Measurements from ENCODE around the gene KHK. TPM values are rescaled to one million over a fixed set of nuclear protein-coding genes. Genes with fewer than 3 reads are reported as not detected.

Gene KHK
- total and polyA plus RNA-seq, 9 of the 15 experiments (the other 6 are each of a cell fraction or from before 2014, with no cell fraction given), result 1.5 to 10.7 (median 5.2) TPM

GRCh38 chr2:27095745-27096651 lies 9.4 kb downstream of the KHK start (continued):
- TF ChIP-seq ETS1 (conservative IDR thresholded peaks at IDR 0.05; ENCODE audit: control insufficient read depth, low read depth, low read length) (peak; percentile 82; the same call in 1 of the 2 replicates), HMGN3 (IDR thresholded peaks at IDR 0.05; ENCODE audit: borderline replicate concordance, extremely low read depth, insufficient read length, low read depth, low read length) (no peak), HIVEP1 (CRISPR knock-in tag; IDR thresholded peaks at IDR 0.05) (no peak), SMAD1 (IDR thresholded peaks at IDR 0.05; ENCODE audit: low read depth, low read length, partially characterized antibody) (no peak), TFAP4 (CRISPR knock-in tag; IDR thresholded peaks at IDR 0.05; ENCODE audit: borderline replicate concordance) (peak; percentile 29; the same call in 1 of the 2 replicates), TAF1 (IDR thresholded peaks at IDR 0.05; ENCODE audit: control insufficient read depth, extremely low read depth, insufficient read depth, low read length, severe bottlenecking) (peak; percentile 23), ELK1 (CRISPR knock-in tag; IDR thresholded peaks at IDR 0.05) (no peak), CHAMP1 (IDR thresholded peaks at IDR 0.05) (no peak), ZNF740 (CRISPR knock-in tag; IDR thresholded peaks at IDR 0.05) (no peak), ZNF740 (tag; IDR thresholded peaks at IDR 0.05) (no peak), HNRNPH1 (optimal IDR thresholded peaks at IDR 0.05; ENCODE audit: low read depth, low read length) (no peak), U2AF1 (optimal IDR thresholded peaks at IDR 0.05; ENCODE audit: low read depth, low read length) (no peak), DACH1 (IDR thresholded peaks at IDR 0.05; ENCODE audit: partially characterized antibody) (no peak)
